Activated naive CD4-positive, alpha-beta T cell treated with anti-CD3 and anti-CD28 coated beads, Interleukin-2, amount 50 U/mL, for 72 hours (primary cell): ENCODE results near the gene KDM8. TPM values are rescaled to one million over a fixed set of nuclear protein-coding genes. Genes with fewer than 3 reads are reported as not detected.

Experiments
- ATAC-seq, 2 donors: fragments of 150-1000 bp; cut with Tn5 transposase; 2 replicates each; pipeline ENCODE4 v1.10.0; 2021; ENCODE audit warnings: mild to moderate bottlenecking in 2 of 2, moderate library complexity in 2 of 2
- DNase-seq, 2 donors: peaks; one replicate each; pipeline ENCODE4 v3.0.0; 2021 to 2022; ENCODE audit warnings: low spot score in 2 of 2
- H3K27ac Mint-ChIP-seq, 2 donors: one replicate each; pipeline ENCODE4 v1.8.0; 2022; ENCODE audit warnings: mild to moderate bottlenecking in 2 of 2, mixed read lengths in 2 of 2
- H3K36me3 Mint-ChIP-seq, 2 donors: one replicate each; pipeline ENCODE4 v1.8.0; 2022; ENCODE audit warnings: mixed read lengths in 2 of 2
- H3K9me3 Mint-ChIP-seq, 2 donors: one replicate each; pipeline ENCODE4 v1.8.0; 2022; ENCODE audit warnings: mixed read lengths in 2 of 2
- total RNA-seq, 2 donors: library from RNA; stranded (reverse); gene quantifications; one replicate each; pipeline ENCODE4 v1.2.3, GENCODE V29; 2022

Gene KDM8
- total RNA-seq, 2 donors from 2014 or later = 9.2 to 10.8 TPM

- no peak for DNase-seq
- Mint-ChIP-seq H3K9me3 (no peaks in the 10 kb centered on the region), H3K27ac (peak overlapping the region in 1 of 2 donors; percentile 41), H3K36me3 (peaks cover 0 to 7% of the 10 kb centered on the region in 2 donors)
- no peak for ATAC-seq
Observed at GRCh38 chr16:27220991-27221390, 17.7 kb downstream of the KDM8 start.

GRCh38 chr16:27221576-27222248 is 18.4 kb downstream of the KDM8 start:
- Mint-ChIP-seq H3K36me3 (peaks cover 0 to 11% of the 10 kb centered on the region in 2 donors), H3K9me3 (no peaks in the 10 kb centered on the region), H3K27ac (peak overlapping the region; percentile 64 to 72)
- ATAC-seq (no peak), DNase-seq (no peak)

DNA sequence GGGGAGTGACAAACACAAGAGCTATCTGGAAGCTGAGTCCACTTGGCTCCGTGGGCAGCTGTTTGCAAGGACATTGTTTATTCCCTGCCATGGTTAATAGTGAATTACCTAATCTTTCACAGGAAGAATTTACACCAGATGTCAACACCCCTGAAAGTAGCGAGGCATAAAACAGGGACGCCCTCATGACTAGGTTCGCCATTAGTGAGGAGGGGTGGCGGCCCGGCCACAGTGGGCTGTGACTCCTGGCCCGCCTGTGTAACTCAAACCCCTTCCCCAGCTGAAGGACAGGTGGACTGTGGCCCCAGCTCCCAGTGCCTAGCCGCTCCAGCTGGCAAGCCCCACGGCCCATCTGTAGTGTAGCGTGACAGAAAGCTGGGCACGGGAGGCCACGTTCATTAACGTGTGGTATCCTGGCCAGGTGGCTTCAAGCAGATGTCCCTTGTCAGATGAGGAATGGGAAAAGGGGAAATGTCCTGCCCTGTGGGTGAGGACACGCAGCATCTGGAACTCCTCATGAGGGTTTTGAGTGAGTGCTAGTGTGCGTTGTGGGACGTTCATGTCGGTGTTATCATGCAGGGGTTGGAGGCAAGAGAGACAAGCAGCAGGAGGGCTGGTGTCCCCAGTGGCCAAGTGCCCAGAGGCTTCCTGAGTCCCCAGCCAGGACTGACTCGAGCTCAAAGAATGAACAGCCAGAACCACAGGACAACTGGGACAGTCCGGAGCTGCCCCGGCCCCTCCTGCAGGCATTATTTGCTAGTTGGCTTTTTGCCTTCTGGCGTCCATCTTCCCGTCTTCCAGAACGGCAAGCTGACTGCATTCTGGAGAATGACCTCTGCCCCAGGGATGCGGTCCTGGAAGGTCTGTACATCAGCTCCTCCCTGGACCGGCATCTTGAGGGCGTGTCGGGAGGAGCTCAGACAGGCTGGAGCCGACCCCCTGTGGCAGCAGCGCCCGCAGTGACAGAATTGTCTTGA is 19.2 kb downstream of the KDM8 start:
- ATAC-seq (no peak), DNase-seq (no peak)
- peaks cover 0 to 11% of the 10 kb centered on the region in 2 donors for H3K36me3 Mint-ChIP-seq
- H3K9me3 Mint-ChIP-seq = no peaks in the 10 kb centered on the region
- peak overlapping the region; percentile 64 to 72 for H3K27ac Mint-ChIP-seq

DNA sequence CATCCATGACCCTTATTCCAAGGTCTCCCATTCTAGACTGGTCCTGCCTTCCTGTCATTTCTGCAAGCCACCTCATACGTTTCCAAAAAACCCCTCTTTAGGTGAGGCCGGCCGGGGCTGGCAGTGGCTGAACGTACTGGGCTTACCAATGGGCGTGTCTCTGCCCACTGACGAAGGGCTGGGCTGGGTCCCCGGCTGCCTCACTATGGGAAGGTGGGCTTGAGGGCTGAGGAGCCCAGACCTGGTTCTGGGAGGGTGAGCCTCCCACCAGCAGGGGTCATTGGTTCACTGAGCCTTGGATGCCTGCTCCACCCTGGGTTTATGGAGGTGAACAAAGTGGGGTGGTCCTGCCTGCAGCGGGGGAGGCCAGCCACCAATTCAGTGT is 19.9 kb downstream of the KDM8 start:
- DNase-seq (no peak), ATAC-seq (no peak)
- H3K9me3 Mint-ChIP-seq = no peaks in the 10 kb centered on the region
- peaks cover 0 to 11% of the 10 kb centered on the region in 2 donors for H3K36me3 Mint-ChIP-seq
- peak overlapping the region in 1 of 2 donors; percentile 64 for H3K27ac Mint-ChIP-seq

GRCh38 chr16:27223701-27224100 is 20.4 kb downstream of the KDM8 start:
- peaks cover 0 to 11% of the 10 kb centered on the region in 2 donors for H3K36me3 Mint-ChIP-seq
- peak overlapping the region; percentile 54 to 67 for H3K27ac Mint-ChIP-seq
- no peak for ATAC-seq

DNA sequence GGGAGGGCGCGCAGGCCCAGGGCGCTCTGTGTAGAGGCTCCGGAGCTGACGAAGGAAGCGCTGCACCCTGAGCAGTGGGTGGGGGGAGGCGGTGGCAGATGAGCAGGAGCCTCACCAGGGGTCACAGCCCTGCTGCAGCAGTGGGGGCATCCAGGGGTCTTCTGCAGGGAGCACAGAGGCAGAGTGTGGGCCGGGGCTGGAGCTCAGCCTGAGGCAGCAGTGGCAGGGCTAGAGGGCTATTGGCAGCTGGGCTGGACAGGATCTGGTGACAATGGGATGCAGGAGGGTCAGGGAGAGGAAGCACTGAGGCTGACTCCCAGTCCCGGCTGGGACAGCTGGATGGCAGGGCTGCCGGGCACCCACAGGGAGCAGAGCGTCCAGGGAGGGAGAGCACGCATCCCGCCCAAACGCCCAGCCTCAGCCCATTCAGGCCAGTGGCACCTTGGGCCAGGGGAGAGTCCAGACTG is 21.0 kb downstream of the KDM8 start:
- DNase-seq (no peak), ATAC-seq (peak in 1 of 2 donors; percentile 13)
- no peaks in the 10 kb centered on the region for H3K9me3 Mint-ChIP-seq
- H3K36me3 Mint-ChIP-seq = peaks cover 5 to 11% of the 10 kb centered on the region in 2 donors
- peak overlapping the region; percentile 54 to 77 for H3K27ac Mint-ChIP-seq

More at GRCh38 chr16:27223701-27224100, 20.4 kb downstream of the KDM8 start:
- no peaks in the 10 kb centered on the region for H3K9me3 Mint-ChIP-seq
- no peak for DNase-seq

DNA sequence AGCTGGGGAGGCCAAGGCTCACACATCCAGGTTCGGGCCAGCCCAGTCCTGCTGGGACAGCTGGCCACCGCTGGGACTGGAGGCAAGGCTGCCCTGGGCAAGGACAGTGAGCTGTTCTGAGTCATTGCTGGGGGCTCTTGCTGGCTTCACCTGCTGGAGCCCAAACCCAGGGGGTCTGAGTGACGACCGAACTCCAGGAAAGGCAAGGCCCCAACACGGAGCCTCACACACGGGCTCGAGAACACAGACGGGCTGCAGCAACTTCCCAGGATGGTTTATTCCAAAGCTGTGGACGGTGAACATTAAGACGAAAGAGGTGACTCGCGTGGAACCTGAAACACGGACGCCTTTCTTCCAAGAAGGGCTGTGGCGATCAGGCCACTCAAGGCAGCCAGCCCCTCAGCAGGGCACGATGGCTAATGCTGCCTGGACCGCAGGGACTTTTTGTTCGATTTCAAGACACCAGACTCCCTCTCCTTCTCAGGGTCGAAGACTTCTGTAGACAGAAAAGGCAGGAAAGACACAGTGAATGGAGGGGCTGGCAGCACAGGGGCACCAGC is 21.5 kb downstream of the KDM8 start:
- ATAC-seq (no peak), DNase-seq (no peak)
- Mint-ChIP-seq H3K9me3 (no peaks in the 10 kb centered on the region), H3K27ac (peak overlapping the region; percentile 54 to 84), H3K36me3 (peaks cover 5 to 11% of the 10 kb centered on the region in 2 donors)

DNA sequence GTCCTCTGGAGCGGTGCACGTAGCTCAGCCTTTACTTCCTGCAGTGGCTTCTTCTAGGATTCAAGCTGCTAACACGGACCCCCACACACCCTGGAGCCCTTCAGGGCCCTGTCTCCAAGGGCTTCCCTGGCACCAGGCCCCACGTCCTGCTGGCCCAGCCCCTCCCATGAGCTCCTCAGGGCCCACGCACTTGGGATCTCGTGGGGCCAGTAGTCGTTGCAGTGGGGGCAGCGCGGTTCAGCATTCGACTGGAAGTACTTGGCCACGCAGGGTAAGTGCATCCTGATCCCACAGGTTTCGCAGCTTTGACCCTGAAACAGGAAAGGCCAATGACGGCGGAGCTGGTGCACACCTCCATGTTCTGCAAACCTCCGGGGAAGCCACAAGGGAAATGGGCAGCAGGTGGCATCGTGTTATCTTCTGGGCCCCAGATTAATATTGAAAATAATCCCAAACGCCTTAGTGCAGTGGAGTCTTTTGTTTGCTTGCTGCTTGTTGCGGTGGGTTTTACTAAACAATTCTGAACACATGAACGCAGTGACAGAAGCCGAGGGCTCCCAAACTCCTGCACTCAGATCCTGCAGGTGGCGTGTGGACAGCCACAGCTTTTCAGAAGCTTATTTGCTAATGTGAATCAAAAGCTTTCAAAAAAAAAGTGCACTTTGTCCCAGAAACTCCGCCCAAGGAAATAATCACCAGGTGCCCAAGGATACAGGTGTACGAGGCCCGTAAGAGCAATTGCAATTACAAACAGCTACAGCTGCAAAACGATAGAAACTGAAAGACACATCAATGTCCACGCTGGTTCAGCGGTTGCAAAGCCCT is 22.4 kb downstream of the KDM8 start:
- H3K27ac Mint-ChIP-seq = peak overlapping the region in 1 of 2 donors; percentile 3
- no peak for ATAC-seq
- no peak for DNase-seq
- peaks cover 9 to 16% of the 10 kb centered on the region in 2 donors for H3K36me3 Mint-ChIP-seq
- H3K9me3 Mint-ChIP-seq = no peaks in the 10 kb centered on the region

DNA sequence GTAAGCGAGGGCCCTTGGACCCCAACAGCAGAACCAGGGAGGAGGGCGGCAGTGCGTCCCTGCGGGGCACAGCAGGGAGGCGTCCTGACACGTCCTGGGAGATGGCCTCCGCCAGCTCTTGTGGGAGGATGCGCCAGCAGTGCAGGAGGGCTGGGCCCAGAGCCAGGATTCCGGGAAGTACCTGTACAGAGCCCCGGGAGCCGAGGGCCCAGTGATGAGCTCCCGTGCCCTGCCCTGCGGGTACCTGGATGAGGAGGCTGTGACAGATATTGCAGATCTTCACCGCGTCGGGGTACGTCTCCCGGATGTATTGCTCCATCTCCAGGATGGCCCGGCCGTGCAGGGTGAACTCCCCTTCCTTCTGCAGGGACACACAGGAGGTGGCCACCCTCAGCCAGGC is 23.1 kb downstream of the KDM8 start:
- H3K9me3 Mint-ChIP-seq = no peaks in the 10 kb centered on the region
- no peak for DNase-seq
- H3K27ac Mint-ChIP-seq = peak overlapping the region in 1 of 2 donors; percentile 3
- no peak for ATAC-seq
- H3K36me3 Mint-ChIP-seq = peaks cover 14 to 23% of the 10 kb centered on the region in 2 donors

GRCh38 chr16:27226976-27227705 is 23.8 kb downstream of the KDM8 start:
- H3K9me3 Mint-ChIP-seq = no peaks in the 10 kb centered on the region
- DNase-seq (no peak), ATAC-seq (no peak)
- H3K36me3 Mint-ChIP-seq = peaks cover 20 to 30% of the 10 kb centered on the region in 2 donors
- H3K27ac Mint-ChIP-seq = peak overlapping the region; percentile 3 to 68

- H3K27ac Mint-ChIP-seq = peak overlapping the region in 1 of 2 donors; percentile 60
- peaks cover 27 to 38% of the 10 kb centered on the region in 2 donors for H3K36me3 Mint-ChIP-seq
- H3K9me3 Mint-ChIP-seq = no peaks in the 10 kb centered on the region
- no peak for ATAC-seq
- no peak for DNase-seq
Observed at GRCh38 chr16:27228045-27228444, 24.7 kb downstream of the KDM8 start.

- H3K27ac Mint-ChIP-seq = no peak overlapping the region
- ATAC-seq = no peak
- no peaks in the 10 kb centered on the region for H3K9me3 Mint-ChIP-seq
- peaks cover 31 to 41% of the 10 kb centered on the region in 2 donors for H3K36me3 Mint-ChIP-seq
- no peak for DNase-seq
Observed at GRCh38 chr16:27228621-27229501, 25.5 kb downstream of the KDM8 start.

DNA sequence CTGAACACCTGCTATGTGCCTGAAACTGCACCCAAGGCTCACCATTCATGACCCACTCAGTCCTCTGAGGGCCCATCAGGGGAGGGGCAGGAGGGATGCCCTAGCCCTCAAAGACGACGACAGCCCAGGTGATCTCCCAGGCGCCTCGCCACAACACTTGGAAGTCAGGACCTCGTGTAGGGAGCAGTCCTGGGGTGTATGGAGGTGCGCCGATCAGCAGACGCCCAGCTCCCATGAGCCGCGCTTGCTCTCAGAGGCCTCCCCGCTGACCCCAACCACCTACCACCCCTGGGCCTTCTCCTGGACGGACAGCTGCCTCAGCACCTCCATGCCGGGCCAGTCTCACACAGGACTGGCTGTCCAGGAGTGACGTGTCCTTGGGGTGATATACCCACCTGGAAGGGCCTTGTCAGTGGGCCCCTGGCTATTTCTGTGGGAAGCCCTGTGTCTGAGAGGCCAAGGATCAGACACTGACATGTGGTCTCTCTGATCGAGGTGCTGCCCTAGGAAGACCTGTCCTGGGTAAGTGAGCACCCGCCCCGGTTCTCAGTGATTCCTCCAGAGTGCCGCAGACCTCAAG is 26.7 kb downstream of the KDM8 start:
- Mint-ChIP-seq H3K27ac (peak overlapping the region in 1 of 2 donors; percentile 99), H3K36me3 (peaks cover 31 to 45% of the 10 kb centered on the region in 2 donors)

GRCh38 chr16:27230562-27231001 is 27.3 kb downstream of the KDM8 start:
- peak; percentile 27 to 32 for ATAC-seq
- DNase-seq = peak; percentile 54 to 67
- H3K27ac Mint-ChIP-seq = peak overlapping the region; percentile 74 to 99
- H3K36me3 Mint-ChIP-seq = peaks cover 31 to 49% of the 10 kb centered on the region in 2 donors
- H3K9me3 Mint-ChIP-seq = no peaks in the 10 kb centered on the region

More for the DNA sequence above, 26.7 kb downstream of the KDM8 start:
- H3K9me3 Mint-ChIP-seq = no peaks in the 10 kb centered on the region
- no peak for DNase-seq
- ATAC-seq = no peak
